A673 (cell line): Measurements from ENCODE around the gene MAP3K5. TPM values are rescaled to one million over a fixed set of nuclear protein-coding genes. Genes with fewer than 3 reads are reported as not detected.

Experiments
- BruUV-seq: library from RNA; stranded (reverse); fragments of 400-500 nt; replicated peaks from 2 replicates; lab custom pipeline; 2021; lab: Mats Ljungman, UMichigan
- CTCF ChIA-PET: fragments of 300-600 bp; sonication (Branson Sonifier 250); formaldehyde crosslinking; loops from one replicate; lab custom pipeline; 2022; ENCODE audit warnings: antibody characterized with exemption; lab: Charles Lee
- POLR2A ChIA-PET: fragments of 300-600 bp; sonication (Branson Sonifier 250); formaldehyde crosslinking; loops from one replicate; lab custom pipeline; 2022; ENCODE audit warnings: antibody characterized with exemption; ENCODE audit not compliant: low non-redundant PET; lab: Charles Lee
- DNase-seq: peaks from one replicate; pipeline ENCODE4 v3.0.0-alpha.2; 2015; ENCODE audit warnings: low spot score
- H3K27ac ChIP-seq: fragments of 200-600 bp; sonication (generic); 2 replicates; pipeline ENCODE4 v1.5.1; 2016; ENCODE audit warnings: mixed run types, low read depth, mild to moderate bottlenecking, mixed read lengths, antibody characterized with exemption, low read length; ENCODE audit not compliant: poor library complexity, severe bottlenecking
- H3K27me3 ChIP-seq: fragments of 200-600 bp; sonication (generic); replicated peaks from 2 replicates; pipeline ENCODE4 v1.6.1; 2017; ENCODE audit warnings: mixed run types, low read depth, mild to moderate bottlenecking, mixed read lengths, antibody characterized with exemption, low read length; ENCODE audit not compliant: insufficient read depth, poor library complexity
- H3K36me3 ChIP-seq: fragments of 200-600 bp; sonication (generic); 2 replicates; pipeline ENCODE4 v1.6.1; 2016; ENCODE audit warnings: mixed run types, mild to moderate bottlenecking, mixed read lengths, antibody characterized with exemption, low read length; ENCODE audit not compliant: insufficient read depth, poor library complexity, severe bottlenecking
- H3K4me1 ChIP-seq: fragments of 200-600 bp; sonication (generic); 2 replicates; pipeline ENCODE4 v1.6.1; 2017; ENCODE audit warnings: mixed run types, mild to moderate bottlenecking, mixed read lengths, antibody characterized with exemption, low read length; ENCODE audit not compliant: insufficient read depth, poor library complexity, severe bottlenecking
- H3K4me3 ChIP-seq: fragments of 200-600 bp; sonication (generic); 2 replicates; pipeline ENCODE4 v1.5.1; 2016; ENCODE audit warnings: low read depth, mixed run types, mild to moderate bottlenecking, mixed read lengths, low read length; ENCODE audit not compliant: poor library complexity, severe bottlenecking
- H3K9me3 ChIP-seq: fragments of 200-600 bp; sonication (generic); 2 replicates; pipeline ENCODE4 v1.6.1; 2016; ENCODE audit warnings: mixed run types, low read depth, mild to moderate bottlenecking, mixed read lengths, antibody characterized with exemption, low read length; ENCODE audit not compliant: poor library complexity, severe bottlenecking
- CTCF ChIP-seq: fragments of 300-800, 200-600 bp; sonication (generic); conservative IDR thresholded peaks from 2 replicates; pipeline ENCODE4 v1.5.1; 2017; ENCODE audit warnings: low read depth, mild to moderate bottlenecking, antibody characterized with exemption, low read length, moderate library complexity, mixed read lengths
- EZH2 ChIP-seq: fragments of 200-600 bp; sonication (generic); IDR thresholded peaks from 2 replicates; pipeline ENCODE4 v1.6.1; 2017; ENCODE audit warnings: borderline replicate concordance, low read depth, mild to moderate bottlenecking, mixed read lengths, antibody characterized with exemption, low read length; ENCODE audit not compliant: poor library complexity, severe bottlenecking
- intact Hi-C: fragments of 100-400 bp; cut with micrococcal nuclease; formaldehyde crosslinking; loops from one replicate; pipeline ENCODE4 v1.10.0; 2022; ENCODE audit not compliant: unreplicated experiment
- total RNA-seq: library from RNA; stranded (reverse); gene quantifications from 2 replicates; pipeline ENCODE4 v1.2.3, GENCODE V29; 2021

Gene MAP3K5
- total RNA-seq, 1 experiment from 2014 or later: 5.4 TPM

GRCh38 chr6:136521427-136521826 is 270.9 kb downstream of the MAP3K5 start:
- intact Hi-C loops: no loop called here
- H3K27ac ChIP-seq: no peak overlapping the region

GRCh38 chr6:136520517-136520916 is 271.8 kb downstream of the MAP3K5 start:
- DNase-seq: no peak
- TF ChIP-seq CTCF: no peak
- no peak for TF ChIP-seq EZH2
- Histone ChIP-seq H3K9me3 (no peaks in the 10 kb centered on the region), H3K27ac (no peak overlapping the region), H3K4me1 (no peaks in the 10 kb centered on the region), H3K36me3 (no peaks in the 10 kb centered on the region), H3K4me3 (no peak overlapping the region), H3K27me3 (no peaks in the 10 kb centered on the region)
- ChIA-PET POLR2A (no interaction called here), CTCF (no interaction called here)
- BruUV-seq: no TSS peak
- intact Hi-C loops: no loop called here

More at GRCh38 chr6:136521427-136521826, 270.9 kb downstream of the MAP3K5 start:
- ChIA-PET CTCF (no interaction called here), POLR2A (no interaction called here)
- TF ChIP-seq EZH2: no peak
- no peak for TF ChIP-seq CTCF
- no peak for DNase-seq
- H3K9me3 ChIP-seq: no peaks in the 10 kb centered on the region
- no peaks in the 10 kb centered on the region for H3K27me3 ChIP-seq
- BruUV-seq: no TSS peak
- H3K4me3 ChIP-seq: no peak overlapping the region
- H3K36me3 ChIP-seq: no peaks in the 10 kb centered on the region
- H3K4me1 ChIP-seq: no peaks in the 10 kb centered on the region

- H3K9me3 ChIP-seq: no peaks in the 10 kb centered on the region
- H3K4me1 ChIP-seq: no peaks in the 10 kb centered on the region
- H3K27me3 ChIP-seq: no peaks in the 10 kb centered on the region
- H3K36me3 ChIP-seq: no peaks in the 10 kb centered on the region
- intact Hi-C loops: no loop called here
- no TSS peak for BruUV-seq
- H3K4me3 ChIP-seq: no peak overlapping the region
- CTCF ChIA-PET: no interaction called here
- POLR2A ChIA-PET: no interaction called here
- no peak for DNase-seq
- no peak for TF ChIP-seq CTCF
- TF ChIP-seq EZH2: no peak
- H3K27ac ChIP-seq: no peak overlapping the region
Measured at GRCh38 chr6:136517582-136517981, 274.7 kb downstream of the MAP3K5 start.
